ENCODE data around the gene WFDC12.

The WFDC12 gene

DNA sequence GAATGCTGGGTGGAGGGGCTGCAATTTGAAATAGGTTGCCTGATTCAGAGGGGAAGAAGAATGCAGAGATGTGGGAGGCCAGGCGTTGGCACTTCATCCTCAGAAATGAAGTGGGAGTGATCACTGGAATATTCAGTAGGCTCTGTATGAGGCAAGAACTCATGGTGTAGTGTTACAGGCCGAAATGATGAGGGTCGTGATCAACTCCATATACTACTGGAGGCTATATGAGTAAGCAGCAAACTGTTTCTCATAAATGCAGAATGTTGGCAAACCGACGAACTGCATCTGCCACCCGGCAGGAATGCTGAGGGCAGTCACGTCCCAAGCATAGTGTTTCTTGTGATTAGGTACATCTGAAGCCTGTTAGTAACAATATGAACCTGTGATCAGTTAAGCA, 36.0 kb downstream of the WFDC12 start:
- DNase-seq: peak; percentile 95

DNA sequence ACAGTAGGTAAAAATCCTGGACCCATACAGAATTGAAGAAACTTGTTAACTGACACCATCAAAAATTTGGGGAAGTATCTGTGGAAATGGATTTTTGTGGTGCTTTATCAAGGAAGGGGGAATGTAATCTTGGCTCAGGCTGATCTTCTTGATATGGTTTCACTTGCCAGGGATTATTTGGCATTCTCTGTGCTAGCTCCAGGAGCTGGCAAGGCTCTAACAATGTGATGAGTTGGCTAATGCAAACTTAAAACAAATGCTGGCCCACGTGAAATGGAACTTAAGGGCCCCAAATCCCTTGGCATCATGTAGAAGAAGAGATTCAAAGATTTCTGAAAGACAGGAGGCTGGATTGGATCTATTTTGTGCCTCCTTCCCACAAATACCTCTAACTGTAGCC, 36.5 kb downstream of the WFDC12 start:
- DNase-seq: no peak

DNA sequence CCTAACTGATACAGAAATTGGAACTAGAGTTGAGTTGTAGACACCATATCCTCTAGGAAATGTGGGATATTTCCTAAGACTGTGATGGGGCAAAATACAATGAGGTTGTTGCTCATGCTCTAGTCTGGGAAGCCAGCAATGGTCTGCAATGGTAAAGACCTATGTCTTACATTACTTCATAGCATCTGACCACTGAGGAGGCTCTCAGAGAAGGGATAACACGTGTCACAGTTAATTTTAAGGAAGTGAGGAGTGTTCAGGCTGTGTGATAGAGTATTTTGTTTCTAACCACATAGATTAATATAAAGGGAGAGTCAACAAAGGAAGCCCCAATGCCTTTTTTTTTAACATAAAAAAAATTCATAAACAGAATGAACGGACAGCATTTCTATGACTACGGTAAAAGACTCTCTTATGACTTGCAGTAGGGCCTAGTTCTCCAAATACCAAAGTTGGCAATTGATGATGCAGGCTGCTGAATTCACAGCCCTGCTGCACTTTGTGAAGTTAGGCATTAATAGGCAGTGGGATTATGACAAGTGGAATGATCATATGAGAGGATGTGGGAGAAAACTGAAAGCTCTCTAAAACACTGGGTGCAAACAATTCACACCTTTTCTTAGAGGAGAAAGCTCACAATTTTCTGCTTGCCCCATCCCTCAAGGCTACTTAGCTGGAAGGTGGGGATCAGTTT, 37.0 kb downstream of the WFDC12 start:
- no peak for DNase-seq

DNA sequence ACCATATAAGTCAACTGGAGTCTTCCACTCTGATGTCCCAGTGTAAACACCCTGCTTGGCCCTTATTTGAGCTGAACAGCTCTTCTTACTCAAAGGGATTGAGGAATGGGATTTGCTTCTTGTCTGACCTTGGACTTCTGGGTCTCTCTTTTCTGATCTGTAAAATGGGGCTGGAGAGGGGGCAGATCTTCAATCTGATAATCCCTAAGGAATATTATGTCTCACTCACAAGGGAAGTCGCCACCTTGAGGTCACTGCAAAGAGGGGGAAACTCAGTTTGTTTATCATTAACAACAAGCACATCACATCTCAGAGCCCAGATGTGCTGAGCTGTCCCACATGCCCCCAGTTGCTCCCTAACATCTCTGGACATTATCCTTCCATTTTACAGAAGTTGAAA, 38.4 kb downstream of the WFDC12 start:
- no peak for DNase-seq

DNA sequence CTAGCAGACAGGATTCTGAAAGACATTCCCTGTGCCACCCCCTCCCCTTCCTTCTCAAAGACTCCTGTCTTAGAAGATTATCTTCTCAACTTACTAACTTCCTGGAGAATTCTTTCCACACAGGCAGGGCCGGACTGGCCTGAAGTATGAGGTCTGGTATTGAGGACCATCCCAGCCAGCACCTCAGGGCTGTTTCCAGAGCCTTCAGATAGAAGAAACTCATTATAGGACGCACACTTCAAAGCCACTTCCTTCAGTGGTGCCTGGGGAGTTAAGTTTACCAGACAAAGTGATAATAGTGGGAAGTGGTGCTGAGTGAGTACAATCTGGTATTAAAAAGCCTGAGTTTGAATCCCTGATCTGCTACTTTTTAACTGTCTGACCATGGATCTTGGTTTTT, 39.0 kb downstream of the WFDC12 start:
- no peak for DNase-seq

DNA sequence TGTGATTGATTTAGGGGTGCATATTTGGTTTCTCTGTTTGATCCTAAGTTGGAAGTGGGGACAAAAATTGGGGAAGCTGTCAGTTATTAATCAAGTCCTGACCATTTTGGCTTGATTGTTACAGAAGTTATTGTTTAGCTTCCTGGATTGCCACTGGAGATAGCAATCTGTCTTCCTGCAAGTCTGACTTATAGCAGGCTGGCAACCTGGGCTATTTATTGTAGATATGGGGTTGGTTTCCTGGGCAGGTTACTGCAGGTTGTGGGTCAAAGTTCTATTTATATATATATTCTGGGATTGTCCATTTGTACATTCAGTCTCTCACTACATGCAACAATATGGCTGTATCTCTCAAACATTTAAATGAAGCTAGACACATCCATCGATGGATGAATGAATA, 41.1 kb downstream of the WFDC12 start:
- DNase-seq: no peak

DNA sequence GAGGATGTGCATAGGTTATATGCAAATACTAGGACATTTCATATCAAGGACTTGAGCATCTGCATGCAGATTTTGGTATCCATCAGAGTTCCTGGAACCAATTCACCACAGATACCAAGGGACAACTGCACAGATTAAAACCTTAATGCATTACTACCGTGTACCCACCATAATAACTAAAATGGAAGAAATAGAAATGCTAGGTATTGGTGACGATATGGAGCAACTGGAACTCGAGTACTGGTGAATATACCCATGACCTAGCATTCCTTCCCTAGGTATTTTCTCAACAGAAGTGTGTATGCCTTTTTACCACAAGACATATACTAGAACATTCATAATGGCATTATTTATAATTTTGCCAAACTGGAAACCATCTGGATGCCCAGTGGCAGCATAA, 41.8 kb downstream of the WFDC12 start:
- DNase-seq: no peak

DNA sequence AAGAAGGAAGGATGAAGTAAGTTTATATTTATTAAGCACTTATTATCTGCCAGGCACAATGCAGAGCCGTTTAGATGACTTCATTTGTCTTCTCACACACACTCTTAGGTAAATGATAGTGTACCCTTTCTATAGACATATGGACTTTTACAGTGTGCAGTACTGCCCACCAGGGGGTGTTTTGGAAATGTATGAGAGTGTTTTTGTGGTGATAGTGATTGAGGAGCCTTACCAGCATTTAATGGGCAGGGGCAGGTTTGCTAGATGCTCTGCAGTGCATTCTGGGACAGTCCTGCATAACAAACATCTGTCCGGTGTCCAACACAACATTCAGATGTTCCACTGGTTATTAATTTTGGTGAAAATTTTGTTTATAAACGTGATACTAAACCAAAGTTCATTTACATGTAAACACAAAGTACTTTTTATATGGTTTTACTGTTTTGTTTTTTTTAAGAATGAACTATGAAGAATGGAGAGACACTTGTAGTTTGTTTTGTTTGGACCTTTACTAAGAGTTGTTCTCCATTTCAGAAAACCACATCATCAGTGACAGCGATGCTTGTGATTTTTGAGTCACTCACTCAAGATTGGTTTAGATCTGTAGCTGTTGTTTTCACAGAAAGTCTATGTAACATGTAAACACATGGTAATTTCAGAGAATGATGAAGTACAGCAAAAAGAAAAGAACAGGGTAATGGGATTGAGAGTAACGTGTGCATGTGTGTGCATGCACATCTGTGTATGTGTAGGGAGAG, 43.2 kb downstream of the WFDC12 start:
- DNase-seq: no peak

DNA sequence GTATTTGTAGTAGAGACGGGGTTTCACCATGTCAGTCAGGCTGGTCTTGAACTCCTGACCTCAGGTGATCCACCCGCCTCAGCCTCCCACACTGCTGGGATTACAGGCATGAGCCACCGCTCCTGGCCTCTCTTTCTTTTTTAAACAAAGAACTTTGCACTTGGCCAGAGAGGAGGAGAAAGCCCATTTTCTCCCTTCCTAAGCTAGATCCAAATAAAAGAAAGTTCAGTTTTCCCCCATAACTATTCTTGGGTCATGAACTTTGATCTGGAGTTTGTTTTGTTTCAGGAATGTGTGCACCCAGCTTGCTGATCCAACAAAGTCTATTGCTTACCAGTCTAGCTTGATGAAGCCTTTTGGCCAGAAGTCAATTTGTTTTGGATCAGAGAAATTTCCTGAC, 46.7 kb downstream of the WFDC12 start:
- no peak for DNase-seq
